ENCODE results near the gene PHLDA1. TPM values are rescaled to one million over a fixed set of nuclear protein-coding genes. Genes with fewer than 3 reads are reported as not detected.

PHLDA1 gene
- polyA plus RNA-seq, 1 of the 3 experiments (the other 2 are of a cell fraction): 26.2 TPM

DNA sequence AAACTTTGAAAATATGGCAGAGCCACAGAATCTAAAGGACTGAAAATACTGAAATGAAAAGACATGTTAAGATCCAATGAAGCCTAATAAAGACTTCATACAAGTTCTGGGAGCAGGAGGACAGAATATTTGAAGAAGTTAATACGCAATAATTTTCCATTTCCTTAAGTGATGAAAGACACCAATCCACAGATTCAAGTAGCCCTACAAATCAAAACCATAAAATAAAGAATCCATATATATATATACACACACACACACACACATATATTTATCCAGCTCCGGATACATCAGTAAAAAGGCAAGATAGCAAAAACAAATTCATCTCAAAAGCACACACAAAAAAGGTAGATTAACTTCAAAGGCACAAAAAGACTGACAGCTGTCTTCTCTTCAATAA, 47.2 kb upstream of the PHLDA1 start:
- H2AFZ ChIP-seq (ENCODE audit: low read depth): no peak overlapping the region
- WGBS (ENCODE audit: low lambda C conversion rate): 92% methylated on average over 2 of the region's 2 CpGs
- no peaks in the 10 kb centered on the region for H3K27me3 ChIP-seq (ENCODE audit: insufficient read depth)
- H3K9me3 ChIP-seq: 0 out of 2 replicates have a peak, but pooled peaks cover 11% of the 10 kb centered on the region
- H3K4me1 ChIP-seq (ENCODE audit: control insufficient read depth in 1 of 2, insufficient read depth in 2 of 2, low read depth in 1 of 2, low read length in 1 of 2): peaks cover 8 to 13% of the 10 kb centered on the region in 2 experiments; a peak in 3 of 4 replicates
- no peak overlapping the region for H3K4me2 ChIP-seq
- H3K4me3 ChIP-seq (ENCODE audit: low read depth in 2 of 2, low read length in 1 of 2): no peak overlapping the region
- H3K27ac ChIP-seq (ENCODE audit: low read depth in 2 of 2, low read length in 1 of 2): no peak overlapping the region
- peaks cover 98% of the 10 kb centered on the region for H4K20me1 ChIP-seq (ENCODE audit: insufficient read depth)
- peaks cover 100% of the 10 kb centered on the region for H3K79me2 ChIP-seq (ENCODE audit: insufficient read depth)
- H3K9me2 ChIP-seq: no peaks in the 10 kb centered on the region
- H3K36me3 ChIP-seq (replicated peaks in 1 of 2; ENCODE audit: control insufficient read depth in 1 of 2, insufficient read depth in 2 of 2, low read length in 1 of 2): peaks cover 9 to 58% of the 10 kb centered on the region in 2 experiments
- ChIA-PET CTCF (interaction anchor here (0.7 kb wide), 1 partner anchor 62 kb away, joined by 3 read pairs; no protein-coding TSS in a partner anchor), POLR2A (interaction anchor here (1.1 kb wide), 1 partner anchor 9 kb away, joined by 3 read pairs; no protein-coding TSS in a partner anchor)
- DNase-seq: no peak
- TF ChIP-seq, protein P1, sequence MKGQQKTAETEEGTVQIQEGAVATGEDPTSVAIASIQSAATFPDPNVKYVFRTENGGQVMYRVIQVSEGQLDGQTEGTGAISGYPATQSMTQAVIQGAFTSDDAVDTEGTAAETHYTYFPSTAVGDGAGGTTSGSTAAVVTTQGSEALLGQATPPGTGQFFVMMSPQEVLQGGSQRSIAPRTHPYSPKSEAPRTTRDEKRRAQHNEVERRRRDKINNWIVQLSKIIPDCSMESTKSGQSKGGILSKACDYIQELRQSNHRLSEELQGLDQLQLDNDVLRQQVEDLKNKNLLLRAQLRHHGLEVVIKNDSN (IDR thresholded peaks at IDR 0.05; ENCODE audit: borderline replicate concordance, low read depth): no peak
- TF ChIP-seq, protein P2, sequence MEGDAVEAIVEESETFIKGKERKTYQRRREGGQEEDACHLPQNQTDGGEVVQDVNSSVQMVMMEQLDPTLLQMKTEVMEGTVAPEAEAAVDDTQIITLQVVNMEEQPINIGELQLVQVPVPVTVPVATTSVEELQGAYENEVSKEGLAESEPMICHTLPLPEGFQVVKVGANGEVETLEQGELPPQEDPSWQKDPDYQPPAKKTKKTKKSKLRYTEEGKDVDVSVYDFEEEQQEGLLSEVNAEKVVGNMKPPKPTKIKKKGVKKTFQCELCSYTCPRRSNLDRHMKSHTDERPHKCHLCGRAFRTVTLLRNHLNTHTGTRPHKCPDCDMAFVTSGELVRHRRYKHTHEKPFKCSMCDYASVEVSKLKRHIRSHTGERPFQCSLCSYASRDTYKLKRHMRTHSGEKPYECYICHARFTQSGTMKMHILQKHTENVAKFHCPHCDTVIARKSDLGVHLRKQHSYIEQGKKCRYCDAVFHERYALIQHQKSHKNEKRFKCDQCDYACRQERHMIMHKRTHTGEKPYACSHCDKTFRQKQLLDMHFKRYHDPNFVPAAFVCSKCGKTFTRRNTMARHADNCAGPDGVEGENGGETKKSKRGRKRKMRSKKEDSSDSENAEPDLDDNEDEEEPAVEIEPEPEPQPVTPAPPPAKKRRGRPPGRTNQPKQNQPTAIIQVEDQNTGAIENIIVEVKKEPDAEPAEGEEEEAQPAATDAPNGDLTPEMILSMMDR (IDR thresholded peaks at IDR 0.05): no peak
- TF ChIP-seq, protein P3, sequence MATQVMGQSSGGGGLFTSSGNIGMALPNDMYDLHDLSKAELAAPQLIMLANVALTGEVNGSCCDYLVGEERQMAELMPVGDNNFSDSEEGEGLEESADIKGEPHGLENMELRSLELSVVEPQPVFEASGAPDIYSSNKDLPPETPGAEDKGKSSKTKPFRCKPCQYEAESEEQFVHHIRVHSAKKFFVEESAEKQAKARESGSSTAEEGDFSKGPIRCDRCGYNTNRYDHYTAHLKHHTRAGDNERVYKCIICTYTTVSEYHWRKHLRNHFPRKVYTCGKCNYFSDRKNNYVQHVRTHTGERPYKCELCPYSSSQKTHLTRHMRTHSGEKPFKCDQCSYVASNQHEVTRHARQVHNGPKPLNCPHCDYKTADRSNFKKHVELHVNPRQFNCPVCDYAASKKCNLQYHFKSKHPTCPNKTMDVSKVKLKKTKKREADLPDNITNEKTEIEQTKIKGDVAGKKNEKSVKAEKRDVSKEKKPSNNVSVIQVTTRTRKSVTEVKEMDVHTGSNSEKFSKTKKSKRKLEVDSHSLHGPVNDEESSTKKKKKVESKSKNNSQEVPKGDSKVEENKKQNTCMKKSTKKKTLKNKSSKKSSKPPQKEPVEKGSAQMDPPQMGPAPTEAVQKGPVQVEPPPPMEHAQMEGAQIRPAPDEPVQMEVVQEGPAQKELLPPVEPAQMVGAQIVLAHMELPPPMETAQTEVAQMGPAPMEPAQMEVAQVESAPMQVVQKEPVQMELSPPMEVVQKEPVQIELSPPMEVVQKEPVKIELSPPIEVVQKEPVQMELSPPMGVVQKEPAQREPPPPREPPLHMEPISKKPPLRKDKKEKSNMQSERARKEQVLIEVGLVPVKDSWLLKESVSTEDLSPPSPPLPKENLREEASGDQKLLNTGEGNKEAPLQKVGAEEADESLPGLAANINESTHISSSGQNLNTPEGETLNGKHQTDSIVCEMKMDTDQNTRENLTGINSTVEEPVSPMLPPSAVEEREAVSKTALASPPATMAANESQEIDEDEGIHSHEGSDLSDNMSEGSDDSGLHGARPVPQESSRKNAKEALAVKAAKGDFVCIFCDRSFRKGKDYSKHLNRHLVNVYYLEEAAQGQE (IDR thresholded peaks at IDR 0.05; ENCODE audit: low read depth, low read length): no peak
- no peak for TF ChIP-seq SMC3 (IDR thresholded peaks at IDR 0.05; ENCODE audit: low read depth, low read length)
- H3K9ac ChIP-seq: no peak overlapping the region
- H3F3A ChIP-seq (replicated peaks; ENCODE audit: insufficient read depth): peaks cover 11% of the 10 kb centered on the region

DNA sequence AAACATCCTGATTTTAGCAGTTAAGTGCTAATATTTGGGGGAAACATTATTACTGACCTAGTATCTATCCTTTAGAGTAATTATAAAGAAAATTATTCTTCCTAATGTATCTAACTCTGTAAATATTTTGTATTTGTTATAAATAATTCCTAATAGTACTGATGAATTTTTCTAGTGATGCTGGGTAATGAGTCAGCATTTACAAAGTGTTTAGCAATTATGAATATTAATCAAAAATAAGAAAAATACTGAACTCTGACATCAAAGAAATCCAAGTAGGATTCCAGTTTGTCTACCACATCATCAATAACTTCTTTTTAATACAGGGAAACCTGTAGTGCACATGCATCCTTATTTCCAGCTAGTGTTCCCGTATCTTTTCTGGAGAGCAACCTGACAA, 43.9 kb upstream of the PHLDA1 start:
- Histone ChIP-seq H3K4me2 (no peak overlapping the region), H3K9ac (no peak overlapping the region), H3K36me3 (replicated peaks in 1 of 2; ENCODE audit: control insufficient read depth in 1 of 2, insufficient read depth in 2 of 2, low read length in 1 of 2) (peaks cover 26 to 90% of the 10 kb centered on the region in 2 experiments), H3F3A (replicated peaks; ENCODE audit: insufficient read depth) (peaks cover 21% of the 10 kb centered on the region), H3K9me2 (no peaks in the 10 kb centered on the region), H3K27me3 (ENCODE audit: insufficient read depth) (no peaks in the 10 kb centered on the region), H3K27ac (ENCODE audit: low read depth in 2 of 2, low read length in 1 of 2) (no peak overlapping the region), H3K4me3 (ENCODE audit: low read depth in 2 of 2, low read length in 1 of 2) (no peak overlapping the region), H3K4me1 (ENCODE audit: control insufficient read depth in 1 of 2, insufficient read depth in 2 of 2, low read depth in 1 of 2, low read length in 1 of 2) (peaks cover 8 to 9% of the 10 kb centered on the region in 2 experiments; a peak in 3 of 4 replicates), H3K9me3 (0 out of 2 replicates have a peak, but pooled peaks cover 11% of the 10 kb centered on the region), H3K79me2 (ENCODE audit: insufficient read depth) (peaks cover 100% of the 10 kb centered on the region), H2AFZ (ENCODE audit: low read depth) (no peak overlapping the region), H4K20me1 (ENCODE audit: insufficient read depth) (peaks cover 99% of the 10 kb centered on the region)
- TF ChIP-seq, protein P4, sequence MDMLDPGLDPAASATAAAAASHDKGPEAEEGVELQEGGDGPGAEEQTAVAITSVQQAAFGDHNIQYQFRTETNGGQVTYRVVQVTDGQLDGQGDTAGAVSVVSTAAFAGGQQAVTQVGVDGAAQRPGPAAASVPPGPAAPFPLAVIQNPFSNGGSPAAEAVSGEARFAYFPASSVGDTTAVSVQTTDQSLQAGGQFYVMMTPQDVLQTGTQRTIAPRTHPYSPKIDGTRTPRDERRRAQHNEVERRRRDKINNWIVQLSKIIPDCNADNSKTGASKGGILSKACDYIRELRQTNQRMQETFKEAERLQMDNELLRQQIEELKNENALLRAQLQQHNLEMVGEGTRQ (IDR thresholded peaks at IDR 0.05; ENCODE audit: borderline replicate concordance, low read depth, low read length): no peak
- TF ChIP-seq, protein P5, sequence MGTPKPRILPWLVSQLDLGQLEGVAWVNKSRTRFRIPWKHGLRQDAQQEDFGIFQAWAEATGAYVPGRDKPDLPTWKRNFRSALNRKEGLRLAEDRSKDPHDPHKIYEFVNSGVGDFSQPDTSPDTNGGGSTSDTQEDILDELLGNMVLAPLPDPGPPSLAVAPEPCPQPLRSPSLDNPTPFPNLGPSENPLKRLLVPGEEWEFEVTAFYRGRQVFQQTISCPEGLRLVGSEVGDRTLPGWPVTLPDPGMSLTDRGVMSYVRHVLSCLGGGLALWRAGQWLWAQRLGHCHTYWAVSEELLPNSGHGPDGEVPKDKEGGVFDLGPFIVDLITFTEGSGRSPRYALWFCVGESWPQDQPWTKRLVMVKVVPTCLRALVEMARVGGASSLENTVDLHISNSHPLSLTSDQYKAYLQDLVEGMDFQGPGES (IDR thresholded peaks at IDR 0.05; ENCODE audit: low read depth, low read length): no peak
- no peak for TF ChIP-seq MEF2A (IDR thresholded peaks at IDR 0.05; ENCODE audit: borderline replicate concordance, low read depth)
- TF ChIP-seq RAD21 (IDR thresholded peaks at IDR 0.05; ENCODE audit: low read length): no peak
- TF ChIP-seq RCOR1 (IDR thresholded peaks at IDR 0.05; ENCODE audit: low read length): no peak
- TF ChIP-seq NRF1 (IDR thresholded peaks at IDR 0.05; ENCODE audit: low read depth, low read length): no peak
- no peak for TF ChIP-seq ELF1 (IDR thresholded peaks at IDR 0.05)
- TF ChIP-seq, protein P2 (IDR thresholded peaks at IDR 0.05): no peak
- TF ChIP-seq NFIC (IDR thresholded peaks at IDR 0.05; ENCODE audit: borderline replicate concordance): no peak
- CTCF ChIA-PET: no interaction called here
- POLR2A ChIA-PET: no interaction called here
- WGBS (ENCODE audit: low lambda C conversion rate): 89% methylated on average over 1 of the region's 1 CpG
- no peak for DNase-seq

All from SK-N-SH (cell line).